HG02798 (cell line): Measurements from ENCODE around the gene LYVE1.

Source experiments
- ATAC-seq: cut with Tn5 transposase; IDR thresholded peaks from one replicate; pipeline ENCODE4 v1.9.1; 2021; ENCODE audit warnings: mild to moderate bottlenecking; ENCODE audit not compliant: unreplicated experiment, poor library complexity

LYVE1 gene

DNA sequence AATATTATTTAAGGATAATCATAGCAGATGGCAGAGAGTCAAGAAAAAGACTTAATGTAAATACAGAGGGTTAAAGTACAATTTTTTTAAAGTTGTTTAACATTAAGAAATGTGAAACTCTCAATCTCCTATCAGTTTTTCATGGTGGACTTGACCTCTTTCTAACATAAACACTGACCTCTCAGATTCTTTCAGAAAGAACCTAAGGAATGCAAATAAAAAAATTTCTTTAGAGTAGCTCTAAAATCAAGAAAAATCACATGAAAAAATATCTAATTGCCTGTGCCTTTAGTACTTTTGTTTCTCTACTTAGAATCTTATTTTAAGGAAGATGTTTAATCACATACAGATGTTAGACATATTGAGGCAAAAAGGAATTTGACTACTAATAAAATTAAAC, 40.3 kb downstream of the LYVE1 start:
- ATAC-seq = no peak

DNA sequence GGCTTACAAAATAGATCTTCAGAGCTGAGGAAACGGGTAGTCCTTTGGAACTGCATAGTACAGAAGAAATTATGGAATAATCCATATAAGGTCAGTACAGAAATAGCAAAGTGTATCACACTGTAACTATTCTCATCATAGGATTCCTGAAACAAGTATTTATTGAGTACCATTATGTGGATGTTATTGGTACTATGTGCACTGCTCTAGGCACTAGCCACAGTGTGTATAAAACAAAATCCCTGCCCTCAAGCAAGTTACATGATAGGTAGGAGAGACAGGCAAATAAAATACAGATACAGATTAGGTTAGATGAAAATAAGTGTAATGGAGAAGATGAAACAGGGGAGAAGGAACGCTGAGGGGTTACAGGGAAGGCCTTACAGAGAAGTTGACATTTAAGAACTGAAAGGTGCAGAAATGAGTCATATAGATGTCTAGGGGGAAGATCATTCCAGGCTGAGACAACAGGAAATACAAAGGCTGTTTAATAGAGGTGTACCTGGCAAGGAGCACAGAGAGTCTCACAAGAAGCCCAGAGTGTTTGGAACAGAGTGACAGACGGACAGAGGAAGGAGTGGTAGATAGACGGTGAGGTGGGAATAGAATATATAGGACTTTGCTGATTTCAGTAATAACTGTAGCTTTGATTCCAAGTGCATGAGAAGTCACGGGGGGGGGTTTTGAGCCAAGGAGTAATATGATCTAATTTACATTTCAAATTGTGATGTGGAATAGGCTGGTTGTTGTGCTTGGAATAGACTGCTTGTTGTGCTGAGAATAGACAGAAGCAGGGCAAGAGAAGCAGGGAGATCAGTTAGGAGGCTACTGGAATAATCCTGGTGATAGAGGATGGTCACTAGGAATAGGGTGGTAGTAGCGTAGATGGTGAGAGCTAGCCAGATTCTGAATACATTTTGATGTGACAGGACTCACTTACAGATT, 41.2 kb downstream of the LYVE1 start:
- ATAC-seq = peak; percentile 47

DNA sequence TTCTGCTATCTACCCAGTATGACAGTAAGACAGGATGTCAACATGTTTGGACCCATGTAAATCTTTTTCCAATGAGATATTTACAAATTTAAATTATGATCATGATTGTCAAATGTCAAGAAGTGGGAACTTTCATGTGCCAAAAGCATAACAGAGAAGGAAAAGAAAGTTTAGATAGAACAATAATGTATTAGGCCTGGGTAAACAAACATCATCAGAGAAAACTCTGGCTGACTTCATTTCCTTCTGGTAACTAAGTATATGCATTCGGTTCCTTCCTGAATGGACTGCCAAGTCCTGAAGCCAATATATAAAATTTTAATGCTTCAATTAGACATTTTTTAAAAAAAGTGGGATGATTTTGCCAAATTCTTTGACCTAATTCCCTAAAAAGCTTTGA, 44.0 kb downstream of the LYVE1 start:
- ATAC-seq = no peak

GRCh38 chr11:10522921-10523320, 45.5 kb downstream of the LYVE1 start:
- no peak for ATAC-seq

GRCh38 chr11:10522276-10522675, 46.2 kb downstream of the LYVE1 start:
- no peak for ATAC-seq

DNA sequence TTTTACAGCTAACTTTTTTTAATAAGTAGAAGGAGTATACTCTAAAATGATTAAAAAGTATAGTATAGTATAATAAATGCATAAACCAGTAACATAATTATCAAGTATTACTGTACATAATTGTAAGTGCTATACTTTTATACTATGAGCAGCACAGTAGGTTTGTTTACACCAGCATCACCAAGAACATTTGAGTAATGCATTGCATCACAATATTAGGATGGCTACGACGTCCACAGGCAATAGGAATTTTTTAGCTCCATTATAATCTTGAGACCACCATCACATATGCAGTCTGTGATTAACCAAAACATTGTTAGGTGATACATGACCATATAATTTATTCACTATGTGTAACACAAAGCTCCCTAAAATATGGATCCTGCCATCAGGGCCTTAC, 47.9 kb downstream of the LYVE1 start:
- no peak for ATAC-seq

DNA sequence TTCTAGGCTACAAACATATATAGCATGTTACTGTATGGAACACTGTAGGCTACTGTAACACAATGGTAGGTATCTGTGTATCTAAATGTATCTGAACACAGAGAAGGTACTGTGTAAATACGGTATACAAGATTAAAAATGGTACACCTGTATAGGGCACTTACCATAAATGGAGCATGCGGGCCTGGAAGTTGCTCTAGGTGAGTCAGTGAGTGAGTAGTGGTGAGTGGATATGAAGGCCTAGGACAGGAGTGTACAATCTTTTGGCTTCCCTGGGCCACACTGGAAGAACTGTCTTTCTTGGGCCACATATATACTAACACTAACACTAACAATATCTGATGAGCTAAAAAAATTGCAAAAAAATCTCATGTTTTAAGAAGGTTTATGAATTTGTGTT, 48.8 kb downstream of the LYVE1 start:
- ATAC-seq = no peak

DNA sequence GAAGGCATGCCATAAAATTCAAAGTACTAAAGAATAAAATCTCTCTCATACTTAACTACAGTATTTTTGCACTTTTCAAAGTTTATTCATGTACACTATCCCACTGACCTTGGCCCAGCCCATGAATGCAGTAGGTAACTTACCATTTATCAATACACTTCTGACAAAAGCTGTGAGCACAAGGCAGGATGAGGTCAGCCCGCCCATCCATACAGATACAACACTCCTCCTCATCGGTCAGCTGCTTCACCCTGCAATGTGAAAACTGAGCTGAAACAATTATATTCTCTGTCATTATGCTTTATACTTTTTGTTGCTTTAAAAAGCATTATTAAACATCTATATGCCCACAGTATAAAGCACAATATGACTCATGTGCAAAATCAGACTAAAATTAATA, 49.6 kb downstream of the LYVE1 start:
- no peak for ATAC-seq

DNA sequence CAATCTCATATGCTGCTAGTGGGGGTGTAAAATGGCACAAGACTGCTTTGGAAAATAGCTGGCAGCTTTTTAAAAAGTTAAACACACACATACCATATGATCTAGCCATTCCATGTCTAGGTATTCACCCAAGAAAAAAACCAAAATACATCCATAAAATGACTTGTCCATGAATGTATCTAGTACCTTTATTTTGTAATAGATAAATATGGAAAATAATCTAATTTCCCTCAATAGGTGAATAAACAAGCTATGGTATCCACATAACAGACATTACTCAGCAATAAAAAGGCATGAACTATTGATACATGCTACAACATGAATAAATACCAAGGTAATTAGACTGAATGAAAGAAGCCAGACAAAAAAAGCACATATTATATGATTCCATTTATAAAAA, 50.3 kb downstream of the LYVE1 start:
- ATAC-seq = no peak

GRCh38 chr11:10515418-10515817, 53.0 kb downstream of the LYVE1 start:
- no peak for ATAC-seq

GRCh38 chr11:10514709-10515108, 53.8 kb downstream of the LYVE1 start:
- no peak for ATAC-seq

DNA sequence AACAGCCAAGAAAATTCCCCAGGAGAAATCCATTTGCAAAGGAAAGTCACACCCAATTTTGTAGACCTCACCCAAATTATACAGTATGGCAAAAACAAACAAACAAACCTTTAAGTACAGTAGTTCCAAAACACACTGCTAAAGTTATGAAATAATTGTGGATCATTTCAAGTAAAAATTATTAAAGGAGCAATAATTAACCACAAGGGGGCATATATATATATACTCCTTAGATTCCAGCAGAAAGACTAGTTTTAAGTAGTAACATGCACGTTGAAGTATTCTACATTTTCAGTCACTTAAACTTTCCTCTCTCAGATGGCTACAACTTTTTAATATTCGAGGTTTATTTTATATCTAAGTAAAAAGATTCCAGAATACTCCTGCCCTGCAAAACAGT, 54.3 kb downstream of the LYVE1 start:
- ATAC-seq = no peak

- no peak for ATAC-seq
Observed at GRCh38 chr11:10511181-10511621, 57.3 kb downstream of the LYVE1 start.
